GM18951 (cell line): ENCODE measurements around the gene SH3RF1.
"Not testable (repeated sequence)": the region's sequence is repeated elsewhere in the genome, so short reads cannot be mapped to it uniquely, and the experiment has no call there.

Source experiments
- POLR2A ChIP-seq: IDR thresholded peaks from 4 replicates; pipeline ENCODE4 v1.6.1; 2011; ENCODE audit warnings: mild to moderate bottlenecking; ENCODE audit not compliant: insufficient read length, insufficient read depth; ENCODE audit errors: extremely low read depth
- in situ Hi-C: fragments of 300-500 bp; cut with MboI; formaldehyde crosslinking; loops from one replicate; pipeline ENCODE4 v1.12.0; 2022; ENCODE audit warnings: low sequenced_read_pairs, mixed read lengths, inconsistent platforms; ENCODE audit not compliant: unreplicated experiment

The SH3RF1 gene

GRCh38 chr4:169286562-169287301, 16.0 kb upstream of the SH3RF1 start:
- in situ Hi-C loops = no loop called here
- TF ChIP-seq POLR2A = no peak

GRCh38 chr4:169283114-169283509, 12.4 kb upstream of the SH3RF1 start:
- in situ Hi-C loops = no loop called here
- no peak for TF ChIP-seq POLR2A

GRCh38 chr4:169282429-169283113, 11.8 kb upstream of the SH3RF1 start:
- in situ Hi-C loops = no loop called here
- no peak for TF ChIP-seq POLR2A

GRCh38 chr4:169279108-169279507, 8.4 kb upstream of the SH3RF1 start:
- TF ChIP-seq POLR2A = no peak
- in situ Hi-C loops = no loop called here

- TF ChIP-seq POLR2A = no peak
- in situ Hi-C loops = no loop called here
Observed at GRCh38 chr4:169278624-169279023, 7.9 kb upstream of the SH3RF1 start.

GRCh38 chr4:169277838-169278237, 7.1 kb upstream of the SH3RF1 start:
- in situ Hi-C loops = not testable (repeated sequence)

- no peak for TF ChIP-seq POLR2A
- in situ Hi-C loops = no loop called here
Observed at GRCh38 chr4:169275180-169275579, 4.4 kb upstream of the SH3RF1 start.

GRCh38 chr4:169274033-169274432, 3.3 kb upstream of the SH3RF1 start:
- in situ Hi-C loops = no loop called here
- TF ChIP-seq POLR2A = no peak

- in situ Hi-C loops = no loop called here
- no peak for TF ChIP-seq POLR2A
Observed at GRCh38 chr4:169272265-169272886, 1.6 kb upstream of the SH3RF1 start.

- TF ChIP-seq POLR2A = no peak
- in situ Hi-C loops = no loop called here
Observed at GRCh38 chr4:169271692-169272007, 894 bp upstream of the SH3RF1 start.

- in situ Hi-C loops = no loop called here
Observed at GRCh38 chr4:169269916-169270809, 593 bp downstream of the SH3RF1 start.

GRCh38 chr4:169268951-169269760, 1.6 kb downstream of the SH3RF1 start:
- TF ChIP-seq POLR2A = no peak
- in situ Hi-C loops = no loop called here

More at GRCh38 chr4:169269916-169270809, 593 bp downstream of the SH3RF1 start:
- peak; percentile 38 for TF ChIP-seq POLR2A
